GM18526 (cell line): ENCODE results near the gene KSR1.

Experiments
- POLR2A ChIP-seq: IDR thresholded peaks from 3 replicates; pipeline ENCODE4 v1.6.1; 2011; ENCODE audit not compliant: insufficient read length; ENCODE audit errors: extremely low read depth

KSR1 gene

GRCh38 chr17:27555339-27555738, 99.1 kb downstream of the KSR1 start:
- TF ChIP-seq POLR2A = no peak

DNA sequence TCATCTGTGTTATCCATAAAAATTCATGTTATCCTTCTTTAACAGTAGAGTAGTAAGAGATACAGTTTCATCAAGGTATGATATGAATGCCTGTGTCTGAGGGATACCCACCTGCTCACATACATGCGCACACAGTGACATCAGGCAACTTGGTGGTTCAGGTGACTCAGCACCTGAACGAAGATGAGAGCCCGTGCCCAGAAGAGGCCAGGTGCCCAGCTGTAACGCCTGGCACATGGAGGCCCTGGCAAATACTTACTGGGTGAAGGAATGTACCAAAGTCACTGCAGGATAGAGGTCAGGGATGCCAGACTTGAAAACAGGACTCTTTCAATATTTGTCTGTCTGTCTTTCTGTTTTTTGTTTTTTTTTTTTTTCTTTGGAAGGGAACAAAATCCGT, 102.1 kb downstream of the KSR1 start:
- TF ChIP-seq POLR2A = no peak

- TF ChIP-seq POLR2A = no peak
These were observed 102.7 kb downstream of the KSR1 start for GRCh38 chr17:27558842-27559505.

GRCh38 chr17:27559506-27560481, 103.5 kb downstream of the KSR1 start:
- no peak for TF ChIP-seq POLR2A

DNA sequence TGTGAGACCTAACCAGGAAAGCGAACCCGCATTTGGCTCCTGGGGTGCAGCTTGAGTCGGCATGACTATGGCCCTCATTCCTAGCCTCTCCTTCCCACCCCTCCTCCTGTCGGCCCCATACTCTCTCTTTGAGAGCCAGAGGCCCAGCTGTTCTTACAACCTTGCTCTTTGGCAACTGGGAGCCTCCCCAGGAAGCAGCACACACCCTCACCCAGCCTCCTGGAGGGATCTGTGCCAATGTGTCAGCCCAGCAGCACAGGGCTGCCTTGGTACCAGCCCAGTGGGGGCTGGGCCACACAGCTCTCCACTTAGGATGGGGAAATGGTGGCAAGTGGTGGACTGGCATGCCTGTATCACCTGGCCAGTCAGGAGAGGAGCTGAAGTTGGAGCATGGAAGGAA, 104.4 kb downstream of the KSR1 start:
- TF ChIP-seq POLR2A = no peak

- TF ChIP-seq POLR2A = no peak
These were observed 106.7 kb downstream of the KSR1 start for GRCh38 chr17:27562777-27563455.

- TF ChIP-seq POLR2A = no peak
These were observed 107.3 kb downstream of the KSR1 start for GRCh38 chr17:27563532-27563931.

DNA sequence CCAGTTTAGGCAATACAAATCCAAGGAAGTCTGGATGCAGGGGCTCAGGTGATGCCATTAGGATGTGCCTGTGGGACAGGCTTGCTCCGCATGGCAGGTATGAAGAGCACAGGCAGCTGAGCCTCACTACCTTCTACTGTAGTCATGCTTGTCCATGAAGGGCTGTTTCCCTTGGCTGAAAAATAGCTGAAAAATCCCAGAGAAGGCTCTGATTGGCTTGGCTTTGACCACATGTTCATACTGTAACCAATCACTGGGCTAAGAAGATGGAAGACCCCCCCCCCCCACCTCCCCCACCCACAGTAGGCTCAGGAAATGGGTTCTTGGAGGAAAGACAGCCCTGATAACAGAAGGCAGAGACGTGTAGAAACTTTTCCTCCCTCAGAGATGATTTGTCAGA, 108.2 kb downstream of the KSR1 start:
- no peak for TF ChIP-seq POLR2A

DNA sequence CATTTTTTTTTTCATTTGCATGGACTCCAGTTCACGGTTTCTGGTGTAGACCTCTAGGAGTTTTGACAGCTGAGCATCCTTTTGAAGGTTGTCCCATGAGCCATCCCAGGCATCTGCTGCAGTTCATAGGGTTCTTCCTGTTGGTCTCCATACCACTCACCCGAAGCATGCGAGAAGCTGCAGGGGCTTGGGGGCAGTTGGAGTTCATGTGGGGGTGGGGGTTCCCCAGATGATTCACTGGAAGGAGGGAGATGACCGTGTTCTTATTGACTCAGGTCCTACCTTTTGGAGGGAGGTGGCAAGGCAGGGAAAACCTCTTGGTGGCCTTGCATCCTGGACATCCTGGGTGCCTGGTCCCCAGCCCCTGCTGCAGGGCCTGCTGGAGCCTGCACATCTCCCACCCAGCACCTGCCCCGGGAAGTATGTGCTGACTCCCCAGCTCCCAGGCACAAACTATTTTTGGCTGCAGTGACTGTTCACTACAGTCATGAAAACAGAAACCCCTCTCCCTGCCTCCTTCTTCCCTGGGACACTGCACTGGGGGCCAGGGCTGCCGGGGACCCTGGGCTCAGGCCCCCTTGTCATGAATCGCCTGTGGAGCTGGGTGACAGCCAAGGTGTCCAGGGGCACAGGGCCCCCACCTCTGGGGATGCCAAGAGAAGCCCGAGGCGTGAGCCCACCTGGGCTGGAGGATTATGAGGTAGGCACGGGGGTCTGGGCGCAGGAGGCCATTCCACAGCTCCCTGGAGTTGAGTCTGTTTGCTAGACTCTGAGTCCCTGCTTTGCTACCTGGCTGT, 109.8 kb downstream of the KSR1 start:
- TF ChIP-seq POLR2A = no peak

DNA sequence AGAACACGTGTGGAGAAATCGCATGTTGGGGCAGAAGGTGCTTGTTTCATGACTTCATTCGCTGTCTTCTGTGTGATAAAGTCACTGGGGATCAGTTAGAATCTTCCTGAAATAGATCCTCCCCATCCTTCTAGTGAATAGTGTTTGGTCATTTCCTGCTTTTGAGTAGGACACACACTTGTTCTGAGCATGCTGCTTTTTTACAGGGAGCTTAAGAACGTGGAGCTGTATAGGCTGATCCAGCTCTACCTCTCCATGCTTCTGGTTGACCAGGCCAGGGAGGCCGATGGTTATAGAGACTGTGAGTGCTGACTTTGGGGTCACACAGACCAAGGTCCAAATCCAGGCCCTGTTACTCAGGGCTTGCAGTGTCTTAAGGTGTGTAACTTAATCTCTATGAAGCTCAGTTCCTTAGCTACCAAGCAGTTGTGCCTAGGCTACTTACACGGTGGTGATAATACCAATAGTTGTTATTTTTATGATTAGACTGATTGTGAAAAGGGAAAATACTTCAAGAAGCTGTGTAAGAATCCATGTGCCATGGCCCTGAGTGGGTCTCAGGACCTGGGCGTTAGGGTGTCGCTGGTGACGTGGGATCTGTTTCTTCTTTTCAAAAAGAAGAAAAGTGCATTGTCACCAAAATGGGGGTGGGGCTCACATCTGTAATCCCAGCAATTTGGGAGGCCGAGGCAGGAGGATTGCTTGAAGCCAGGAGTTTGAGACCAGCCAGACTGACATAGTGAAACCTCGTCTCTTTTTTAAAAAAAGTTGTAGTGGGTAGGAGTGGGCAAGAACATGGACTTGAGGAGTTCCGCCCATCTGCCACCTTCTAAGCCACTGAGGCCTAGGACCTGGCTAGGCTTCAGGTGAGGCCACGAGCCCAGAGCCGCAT, 110.7 kb downstream of the KSR1 start:
- TF ChIP-seq POLR2A = no peak

DNA sequence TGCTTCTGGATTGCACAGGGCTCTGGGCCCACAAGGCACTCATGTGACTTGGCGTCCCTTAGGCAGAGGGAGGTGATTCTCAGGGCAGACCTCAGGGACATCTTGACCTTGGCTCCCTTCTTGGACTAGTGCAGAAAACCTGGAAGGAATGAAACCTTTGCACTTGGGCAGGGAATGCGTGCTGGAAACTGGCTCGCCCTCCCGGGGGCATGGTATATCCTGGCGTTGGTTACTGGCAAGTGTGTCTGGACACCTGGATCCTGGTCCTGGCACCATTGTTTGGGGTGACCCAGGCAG, 111.3 kb downstream of the KSR1 start:
- no peak for TF ChIP-seq POLR2A

DNA sequence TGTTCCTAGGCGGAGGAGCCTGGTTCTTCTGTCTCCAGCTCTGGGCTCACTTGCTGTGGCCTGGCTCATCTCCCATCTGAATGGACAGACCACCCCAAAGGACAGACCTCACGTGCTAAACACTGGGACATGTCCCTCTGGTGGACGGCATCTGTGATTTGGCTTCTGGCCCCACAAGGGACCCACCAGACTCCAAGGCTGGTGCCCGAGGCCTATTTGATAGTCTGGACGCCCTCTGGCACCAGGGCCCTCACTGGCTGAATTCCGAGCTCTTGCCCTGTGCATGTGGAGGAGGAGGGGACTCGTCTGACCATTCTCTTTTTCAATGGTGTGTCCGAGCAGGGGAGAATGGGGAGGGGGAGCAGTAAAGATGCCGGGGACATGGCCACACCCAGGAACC, 112.0 kb downstream of the KSR1 start:
- TF ChIP-seq POLR2A = no peak

- no peak for TF ChIP-seq POLR2A
These were observed 112.6 kb downstream of the KSR1 start for GRCh38 chr17:27568811-27569210.

DNA sequence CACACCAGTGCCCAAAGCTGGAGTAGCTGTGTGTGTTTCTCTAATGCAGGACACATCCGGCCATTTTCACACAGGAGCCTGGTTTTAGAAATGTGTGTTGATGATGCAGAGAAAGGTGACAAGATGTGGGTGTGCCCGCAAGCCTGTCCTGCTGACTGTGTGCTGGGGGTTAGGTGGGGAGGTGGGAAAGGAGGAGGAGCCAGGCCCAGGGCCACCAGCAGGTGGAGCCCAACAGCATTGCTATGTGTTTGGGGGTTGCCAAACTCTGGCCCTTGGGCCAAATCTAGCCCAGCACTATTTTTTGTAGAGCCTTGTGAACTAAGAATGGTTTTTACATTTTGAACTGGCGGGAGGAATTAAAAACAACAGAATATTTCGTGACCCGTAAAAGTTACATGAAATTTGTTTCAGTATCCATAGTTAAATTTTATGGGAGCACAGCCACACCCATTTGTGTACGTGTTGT, 113.0 kb downstream of the KSR1 start:
- no peak for TF ChIP-seq POLR2A
